SK-N-MC (cell line): ENCODE results near the gene BMPR1A.

Experiments
- EZH2 ChIP-seq: fragments of 200-600 bp; sonication (generic); IDR thresholded peaks from one replicate; pipeline ENCODE4 v1.6.1; 2017; ENCODE audit warnings: antibody characterized with exemption
- FOXP2 ChIP-seq: optimal IDR thresholded peaks from 2 replicates; pipeline ENCODE3; 2011; ENCODE audit warnings: mild to moderate bottlenecking, moderate library complexity; ENCODE audit not compliant: insufficient read depth; ENCODE audit errors: extremely low read length, control extremely low read depth
- POLR2AphosphoS5 ChIP-seq: IDR thresholded peaks from 2 replicates; pipeline ENCODE4 v1.6.1; 2012; ENCODE audit warnings: mild to moderate bottlenecking, low read depth, low read length, borderline replicate concordance

DNA sequence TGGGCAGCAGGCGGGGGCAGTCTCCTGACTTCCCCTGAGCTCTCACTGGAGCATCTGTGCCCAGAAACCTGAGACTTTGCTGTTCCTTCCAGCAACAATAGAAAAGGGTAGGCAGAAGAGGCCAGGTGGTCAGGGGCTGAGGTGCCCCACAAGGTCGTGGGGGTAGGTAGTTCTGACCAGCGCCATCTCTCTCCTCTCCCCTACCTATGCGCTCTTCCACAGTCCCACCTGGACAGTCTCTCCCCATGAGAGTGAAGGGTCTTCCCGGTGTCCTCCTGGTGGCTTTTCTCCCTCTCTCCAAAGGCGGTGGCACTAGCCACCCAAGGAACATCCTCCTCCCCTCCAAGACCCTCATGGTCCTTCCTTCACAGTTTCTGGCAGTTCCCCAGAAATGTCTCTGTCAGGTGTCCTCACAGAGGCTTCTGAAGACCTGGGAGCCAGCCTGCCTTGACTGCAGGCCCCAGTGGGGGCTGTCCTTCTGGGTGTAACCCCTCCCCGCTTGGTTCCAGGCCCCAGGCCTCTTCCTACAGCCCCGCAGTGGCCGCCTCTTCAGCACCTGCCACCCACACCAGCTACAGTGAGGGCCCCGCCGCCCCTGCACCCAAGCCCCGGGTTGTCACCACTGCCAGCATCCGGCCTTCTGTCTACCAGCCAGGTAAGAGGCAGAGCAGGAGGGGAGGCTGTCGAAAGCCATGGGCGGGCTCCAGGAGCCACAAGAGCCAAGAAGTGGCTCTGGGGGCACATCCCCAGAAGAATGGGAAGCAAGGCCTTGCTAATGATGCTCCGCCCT, 46.8 kb upstream of the BMPR1A start:
- TF ChIP-seq POLR2AphosphoS5 (no peak), EZH2 (no peak), FOXP2 (no peak)
